WTC11 (cell line): Measurements from ENCODE around the gene LHPP. TPM values are rescaled to one million over a fixed set of nuclear protein-coding genes. Genes with fewer than 3 reads are reported as not detected.

ENCODE experiments used
- ATAC-seq: fragments of 200-7000 bp; cut with Tn5 transposase; 2 replicates; pipeline ENCODE4 v1.10.0; 2021; ENCODE audit warnings: mild to moderate bottlenecking, moderate library complexity
- CTCF ChIA-PET: fragments of 300-600 bp; sonication (Branson Sonifier 250); formaldehyde crosslinking; loops from one replicate; lab custom pipeline; 2021; ENCODE audit warnings: antibody characterized with exemption; lab: Charles Lee
- POLR2A ChIA-PET: fragments of 350-600 bp; sonication (Branson Sonifier 250); formaldehyde crosslinking; loops from one replicate; lab custom pipeline; 2021; ENCODE audit warnings: antibody characterized with exemption; lab: Charles Lee
- DNase-seq: peaks from one replicate; pipeline ENCODE4 v3.0.0; 2021; ENCODE audit warnings: low spot score
- H3K27ac Mint-ChIP-seq: 2 replicates; pipeline ENCODE4 v1.8.0; 2021; ENCODE audit warnings: mixed read lengths
- H3K27me3 Mint-ChIP-seq: 2 replicates; pipeline ENCODE4 v1.8.0; 2021; ENCODE audit warnings: low read depth, mild to moderate bottlenecking, moderate library complexity, mixed read lengths
- H3K36me3 Mint-ChIP-seq: 2 replicates; pipeline ENCODE4 v1.8.0; 2021; ENCODE audit warnings: mixed read lengths
- H3K4me1 Mint-ChIP-seq: 2 replicates; pipeline ENCODE4 v1.8.0; 2022; ENCODE audit warnings: mixed read lengths
- H3K4me3 Mint-ChIP-seq: 2 replicates; pipeline ENCODE4 v1.8.0; 2021; ENCODE audit warnings: mild to moderate bottlenecking, moderate library complexity, mixed read lengths
- H3K9me3 Mint-ChIP-seq: 2 replicates; pipeline ENCODE4 v1.8.0; 2021; ENCODE audit warnings: mixed read lengths
- ELF4 ChIP-seq: sonication (generic); formaldehyde crosslinking; IDR thresholded peaks from 2 replicates; pipeline ENCODE4 v1.8.1; 2022; ENCODE audit warnings: low read depth, mild to moderate bottlenecking, moderate library complexity, missing genetic modification reagents
- ESRRA ChIP-seq: sonication (generic); formaldehyde crosslinking; IDR thresholded peaks from 2 replicates; pipeline ENCODE4 v1.8.1; 2022; ENCODE audit warnings: mild to moderate bottlenecking, missing genetic modification reagents, borderline replicate concordance
- ETV6 ChIP-seq: sonication (generic); formaldehyde crosslinking; IDR thresholded peaks from 2 replicates; pipeline ENCODE4 v1.8.1; 2022; ENCODE audit warnings: mild to moderate bottlenecking, missing genetic modification reagents
- IRF2 ChIP-seq: sonication (generic); formaldehyde crosslinking; IDR thresholded peaks from 2 replicates; pipeline ENCODE4 v1.8.0; 2022; ENCODE audit warnings: low read depth, missing genetic modification reagents, borderline replicate concordance
- NFE2L1 ChIP-seq: sonication (generic); formaldehyde crosslinking; IDR thresholded peaks from 2 replicates; pipeline ENCODE4 v1.8.1; 2023; ENCODE audit warnings: missing genetic modification reagents
- NR3C1 ChIP-seq: sonication (generic); formaldehyde crosslinking; conservative IDR thresholded peaks from 2 replicates; pipeline ENCODE4 v1.8.1; 2023; ENCODE audit warnings: low read depth, mild to moderate bottlenecking, missing genetic modification reagents
- ZBTB21 ChIP-seq: sonication (generic); formaldehyde crosslinking; IDR thresholded peaks from 2 replicates; pipeline ENCODE4 v1.8.1; 2023; ENCODE audit warnings: mild to moderate bottlenecking, missing genetic modification reagents, borderline replicate concordance
- ZNF423 ChIP-seq: fragments of 250-450 bp; sonication (Bioruptor Pico); IDR thresholded peaks from 2 replicates; pipeline ENCODE4 v2.1.2; 2022; ENCODE audit warnings: mild to moderate bottlenecking, moderate library complexity
- total RNA-seq: library from RNA; stranded (reverse); gene quantifications from 3 replicates; pipeline ENCODE4 v1.2.3, GENCODE V29; 2021
- TF ChIP-seq, protein P1 (sequence below): sonication (generic); formaldehyde crosslinking; IDR thresholded peaks from 2 replicates; pipeline ENCODE4 v1.8.1; 2023; ENCODE audit warnings: mild to moderate bottlenecking, moderate library complexity, missing genetic modification reagents
- TF ChIP-seq, protein P2 (sequence below): sonication (generic); formaldehyde crosslinking; IDR thresholded peaks from 2 replicates; pipeline ENCODE4 v1.8.0; 2022; ENCODE audit warnings: mild to moderate bottlenecking, missing genetic modification reagents
- TF ChIP-seq, protein P3 (sequence below): sonication (generic); formaldehyde crosslinking; IDR thresholded peaks from 2 replicates; pipeline ENCODE4 v1.8.1; 2022; ENCODE audit warnings: missing genetic modification reagents, borderline replicate concordance
- TF ChIP-seq, protein P4 (sequence below): sonication (generic); formaldehyde crosslinking; IDR thresholded peaks from 2 replicates; pipeline ENCODE4 v1.8.1; 2022; ENCODE audit warnings: low read depth, missing genetic modification reagents, borderline replicate concordance
- TF ChIP-seq, protein P5 (sequence below): sonication (generic); formaldehyde crosslinking; IDR thresholded peaks from 2 replicates; pipeline ENCODE4 v1.8.0; 2022; ENCODE audit warnings: missing genetic modification reagents

Gene LHPP
- total RNA-seq, 1 experiment from 2014 or later, result 33.2 TPM

DNA sequence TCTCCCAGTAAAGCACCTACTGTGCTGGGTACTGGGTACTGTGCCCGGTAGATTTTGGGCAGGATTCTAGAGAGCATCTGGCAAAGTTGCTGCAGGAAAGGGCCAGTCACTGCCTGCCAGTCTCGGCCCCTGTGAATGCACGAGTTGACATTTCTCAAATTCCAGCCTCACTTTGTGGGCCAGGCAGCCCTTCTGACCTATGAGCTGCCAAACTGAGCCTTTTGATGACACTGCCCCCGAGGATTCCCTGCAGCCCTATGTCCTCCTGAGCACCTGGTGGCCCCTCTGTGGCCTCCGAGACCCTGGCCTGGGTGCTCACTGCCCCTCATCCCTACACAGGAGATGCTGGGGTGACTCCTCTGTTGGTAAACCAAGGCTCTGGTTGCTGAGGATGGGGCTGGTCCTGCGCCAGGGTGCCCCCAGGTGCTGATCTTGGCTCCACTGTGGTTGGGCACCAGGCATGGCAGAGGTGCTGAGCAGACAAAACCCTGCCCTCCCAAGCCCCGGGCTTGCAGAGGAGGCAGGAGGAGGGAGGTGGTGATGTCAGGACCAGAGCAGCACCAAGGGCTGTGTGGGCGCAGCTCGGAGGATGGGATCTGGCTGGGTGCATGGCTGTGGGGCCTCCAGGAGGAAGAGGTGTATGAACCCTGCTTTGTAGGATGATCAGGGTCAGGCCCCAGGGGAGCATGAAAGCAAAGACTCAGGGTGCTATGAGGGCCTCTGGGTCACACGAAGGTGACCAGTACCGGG lies 16.2 kb downstream of the LHPP start (continued):
- TF ChIP-seq, protein P1, sequence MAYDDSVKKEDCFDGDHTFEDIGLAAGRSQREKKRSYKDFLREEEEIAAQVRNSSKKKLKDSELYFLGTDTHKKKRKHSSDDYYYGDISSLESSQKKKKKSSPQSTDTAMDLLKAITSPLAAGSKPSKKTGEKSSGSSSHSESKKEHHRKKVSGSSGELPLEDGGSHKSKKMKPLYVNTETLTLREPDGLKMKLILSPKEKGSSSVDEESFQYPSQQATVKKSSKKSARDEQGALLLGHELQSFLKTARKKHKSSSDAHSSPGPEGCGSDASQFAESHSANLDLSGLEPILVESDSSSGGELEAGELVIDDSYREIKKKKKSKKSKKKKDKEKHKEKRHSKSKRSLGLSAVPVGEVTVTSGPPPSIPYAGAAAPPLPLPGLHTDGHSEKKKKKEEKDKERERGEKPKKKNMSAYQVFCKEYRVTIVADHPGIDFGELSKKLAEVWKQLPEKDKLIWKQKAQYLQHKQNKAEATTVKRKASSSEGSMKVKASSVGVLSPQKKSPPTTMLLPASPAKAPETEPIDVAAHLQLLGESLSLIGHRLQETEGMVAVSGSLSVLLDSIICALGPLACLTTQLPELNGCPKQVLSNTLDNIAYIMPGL, result no peak
- no peak for TF ChIP-seq NFE2L1
- TF ChIP-seq ELF4 (CRISPR knock-in tag), result no peak
- TF ChIP-seq IRF2 (CRISPR knock-in tag), result no peak
- TF ChIP-seq, protein P2, sequence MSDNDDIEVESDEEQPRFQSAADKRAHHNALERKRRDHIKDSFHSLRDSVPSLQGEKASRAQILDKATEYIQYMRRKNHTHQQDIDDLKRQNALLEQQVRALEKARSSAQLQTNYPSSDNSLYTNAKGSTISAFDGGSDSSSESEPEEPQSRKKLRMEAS (CRISPR knock-in tag), result no peak
- TF ChIP-seq, protein P3, sequence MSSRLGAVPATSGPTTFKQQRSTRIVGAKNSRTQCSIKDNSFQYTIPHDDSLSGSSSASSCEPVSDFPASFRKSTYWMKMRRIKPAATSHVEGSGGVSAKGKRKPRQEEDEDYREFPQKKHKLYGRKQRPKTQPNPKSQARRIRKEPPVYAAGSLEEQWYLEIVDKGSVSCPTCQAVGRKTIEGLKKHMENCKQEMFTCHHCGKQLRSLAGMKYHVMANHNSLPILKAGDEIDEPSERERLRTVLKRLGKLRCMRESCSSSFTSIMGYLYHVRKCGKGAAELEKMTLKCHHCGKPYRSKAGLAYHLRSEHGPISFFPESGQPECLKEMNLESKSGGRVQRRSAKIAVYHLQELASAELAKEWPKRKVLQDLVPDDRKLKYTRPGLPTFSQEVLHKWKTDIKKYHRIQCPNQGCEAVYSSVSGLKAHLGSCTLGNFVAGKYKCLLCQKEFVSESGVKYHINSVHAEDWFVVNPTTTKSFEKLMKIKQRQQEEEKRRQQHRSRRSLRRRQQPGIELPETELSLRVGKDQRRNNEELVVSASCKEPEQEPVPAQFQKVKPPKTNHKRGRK (CRISPR knock-in tag), result no peak
- no peak for TF ChIP-seq ETV6
- TF ChIP-seq, protein P4, sequence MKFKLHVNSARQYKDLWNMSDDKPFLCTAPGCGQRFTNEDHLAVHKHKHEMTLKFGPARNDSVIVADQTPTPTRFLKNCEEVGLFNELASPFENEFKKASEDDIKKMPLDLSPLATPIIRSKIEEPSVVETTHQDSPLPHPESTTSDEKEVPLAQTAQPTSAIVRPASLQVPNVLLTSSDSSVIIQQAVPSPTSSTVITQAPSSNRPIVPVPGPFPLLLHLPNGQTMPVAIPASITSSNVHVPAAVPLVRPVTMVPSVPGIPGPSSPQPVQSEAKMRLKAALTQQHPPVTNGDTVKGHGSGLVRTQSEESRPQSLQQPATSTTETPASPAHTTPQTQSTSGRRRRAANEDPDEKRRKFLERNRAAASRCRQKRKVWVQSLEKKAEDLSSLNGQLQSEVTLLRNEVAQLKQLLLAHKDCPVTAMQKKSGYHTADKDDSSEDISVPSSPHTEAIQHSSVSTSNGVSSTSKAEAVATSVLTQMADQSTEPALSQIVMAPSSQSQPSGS (CRISPR knock-in tag), result no peak
- TF ChIP-seq ZBTB21 (CRISPR knock-in tag), result no peak
- no peak for TF ChIP-seq ZNF423
- TF ChIP-seq ESRRA (CRISPR knock-in tag), result no peak
- TF ChIP-seq, protein P5, sequence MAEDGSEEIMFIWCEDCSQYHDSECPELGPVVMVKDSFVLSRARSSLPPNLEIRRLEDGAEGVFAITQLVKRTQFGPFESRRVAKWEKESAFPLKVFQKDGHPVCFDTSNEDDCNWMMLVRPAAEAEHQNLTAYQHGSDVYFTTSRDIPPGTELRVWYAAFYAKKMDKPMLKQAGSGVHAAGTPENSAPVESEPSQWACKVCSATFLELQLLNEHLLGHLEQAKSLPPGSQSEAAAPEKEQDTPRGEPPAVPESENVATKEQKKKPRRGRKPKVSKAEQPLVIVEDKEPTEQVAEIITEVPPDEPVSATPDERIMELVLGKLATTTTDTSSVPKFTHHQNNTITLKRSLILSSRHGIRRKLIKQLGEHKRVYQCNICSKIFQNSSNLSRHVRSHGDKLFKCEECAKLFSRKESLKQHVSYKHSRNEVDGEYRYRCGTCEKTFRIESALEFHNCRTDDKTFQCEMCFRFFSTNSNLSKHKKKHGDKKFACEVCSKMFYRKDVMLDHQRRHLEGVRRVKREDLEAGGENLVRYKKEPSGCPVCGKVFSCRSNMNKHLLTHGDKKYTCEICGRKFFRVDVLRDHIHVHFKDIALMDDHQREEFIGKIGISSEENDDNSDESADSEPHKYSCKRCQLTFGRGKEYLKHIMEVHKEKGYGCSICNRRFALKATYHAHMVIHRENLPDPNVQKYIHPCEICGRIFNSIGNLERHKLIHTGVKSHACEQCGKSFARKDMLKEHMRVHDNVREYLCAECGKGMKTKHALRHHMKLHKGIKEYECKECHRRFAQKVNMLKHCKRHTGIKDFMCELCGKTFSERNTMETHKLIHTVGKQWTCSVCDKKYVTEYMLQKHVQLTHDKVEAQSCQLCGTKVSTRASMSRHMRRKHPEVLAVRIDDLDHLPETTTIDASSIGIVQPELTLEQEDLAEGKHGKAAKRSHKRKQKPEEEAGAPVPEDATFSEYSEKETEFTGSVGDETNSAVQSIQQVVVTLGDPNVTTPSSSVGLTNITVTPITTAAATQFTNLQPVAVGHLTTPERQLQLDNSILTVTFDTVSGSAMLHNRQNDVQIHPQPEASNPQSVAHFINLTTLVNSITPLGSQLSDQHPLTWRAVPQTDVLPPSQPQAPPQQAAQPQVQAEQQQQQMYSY (CRISPR knock-in tag), result no peak

DNA sequence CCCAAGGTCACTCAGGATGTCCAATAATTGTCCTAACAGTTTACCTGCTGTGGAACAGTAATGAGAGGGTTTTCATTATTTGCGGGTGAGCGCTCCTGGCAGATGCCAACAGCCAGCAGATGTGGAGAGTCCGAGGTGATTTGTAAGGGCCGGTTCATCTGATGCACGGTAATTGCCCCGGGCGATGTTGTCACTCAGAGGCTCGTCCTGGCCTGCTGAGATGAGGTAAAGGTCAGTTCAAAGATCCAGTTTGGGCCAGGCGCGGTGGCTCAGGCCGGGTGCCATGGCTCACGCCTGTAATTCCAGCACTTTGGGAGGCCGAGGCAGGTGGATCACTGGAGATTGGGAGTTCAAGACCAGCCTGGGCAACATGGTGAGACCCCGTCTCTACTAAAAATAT lies 16.9 kb downstream of the LHPP start:
- H3K27me3 Mint-ChIP-seq, result no peaks in the 10 kb centered on the region
- DNase-seq, result no peak
- no peak for TF ChIP-seq NR3C1 (CRISPR knock-in tag)
- TF ChIP-seq, protein P3 (CRISPR knock-in tag), result no peak
- TF ChIP-seq, all 79 proteins: peak for 0
- ChIA-PET POLR2A (no interaction called here), CTCF (interaction anchor here (0.9 to 1.3 kb wide), 2 partner anchors 17 to 75 kb away, joined by 3 to 4 read pairs; partner anchors contain the start of gene LHPP)
- Mint-ChIP-seq H3K9me3 (no peaks in the 10 kb centered on the region), H3K4me3 (no peak overlapping the region), H3K36me3 (peaks cover 3% of the 10 kb centered on the region; the same call in 1 of the 2 replicates), H3K4me1 (peaks cover 52% of the 10 kb centered on the region), H3K27ac (no peak overlapping the region)
- ATAC-seq, result no peak
